Nephron (organoid): ENCODE measurements around the gene NAV2.

Experiments used
- H3K27ac Mint-ChIP-seq, 3 experiments: 2 replicates each; pipeline ENCODE4 v1.8.0; 2020; ENCODE audit warnings: mixed read lengths in 3 of 3, mild to moderate bottlenecking in 2 of 3, moderate library complexity in 1 of 3
- H3K27me3 Mint-ChIP-seq: 2 replicates; pipeline ENCODE4 v1.8.0; 2021; ENCODE audit warnings: low read depth, mild to moderate bottlenecking, moderate library complexity, mixed read lengths
- H3K36me3 Mint-ChIP-seq: 2 replicates; pipeline ENCODE4 v1.8.0; 2020; ENCODE audit warnings: low read depth, mixed read lengths
- H3K4me1 Mint-ChIP-seq: 2 replicates; pipeline ENCODE4 v1.8.0; 2020; ENCODE audit warnings: mixed read lengths
- H3K4me3 Mint-ChIP-seq, 3 experiments: 2 replicates each; pipeline ENCODE4 v1.8.0; 2020; ENCODE audit warnings: mild to moderate bottlenecking in 3 of 3, mixed read lengths in 3 of 3, moderate library complexity in 2 of 3
- H3K9me3 Mint-ChIP-seq: 2 replicates; pipeline ENCODE4 v1.8.0; 2020; ENCODE audit warnings: mixed read lengths
- CTCF ChIP-seq, 3 experiments: fragments of 200-600 bp; sonication (generic); IDR thresholded peaks; one replicate each; pipeline ENCODE4 v1.5.0; 2021; ENCODE audit warnings: antibody characterized with exemption in 3 of 3; ENCODE audit not compliant: unreplicated experiment in 3 of 3

The NAV2 gene

GRCh38 chr11:20155683-20156279, 443.1 kb downstream of the NAV2 start:
- H3K27ac Mint-ChIP-seq = peak overlapping the region in 1 of 3 experiments; percentile 72
- no peaks in the 10 kb centered on the region for H3K36me3 Mint-ChIP-seq
- H3K4me1 Mint-ChIP-seq = peaks cover 33% of the 10 kb centered on the region
- peaks cover 11% of the 10 kb centered on the region for H3K9me3 Mint-ChIP-seq
- H3K27me3 Mint-ChIP-seq = peaks cover 81% of the 10 kb centered on the region
- no peak for TF ChIP-seq CTCF (IDR thresholded peaks at IDR 0.05; ENCODE audit: unreplicated experiment in 3 of 3)
- H3K4me3 Mint-ChIP-seq = peak overlapping the region; percentile 67 to 81 (median 78)

- peaks cover 39% of the 10 kb centered on the region for H3K4me1 Mint-ChIP-seq
- peaks cover 87% of the 10 kb centered on the region for H3K27me3 Mint-ChIP-seq
- H3K9me3 Mint-ChIP-seq = peaks cover 11% of the 10 kb centered on the region
- no peak for TF ChIP-seq CTCF (IDR thresholded peaks at IDR 0.05; ENCODE audit: unreplicated experiment in 3 of 3)
- no peaks in the 10 kb centered on the region for H3K36me3 Mint-ChIP-seq
- H3K4me3 Mint-ChIP-seq = peak overlapping the region; percentile 67 to 81 (median 78)
- H3K27ac Mint-ChIP-seq = no peak overlapping the region
Measured at GRCh38 chr11:20156280-20156875, 443.7 kb downstream of the NAV2 start.

GRCh38 chr11:20156876-20157613, 444.4 kb downstream of the NAV2 start:
- Mint-ChIP-seq H3K27me3 (peaks cover 94% of the 10 kb centered on the region), H3K27ac (no peak overlapping the region), H3K4me3 (peak overlapping the region; percentile 48 to 68 (median 63)), H3K4me1 (peaks cover 46% of the 10 kb centered on the region), H3K9me3 (peaks cover 11% of the 10 kb centered on the region), H3K36me3 (no peaks in the 10 kb centered on the region)
- TF ChIP-seq CTCF (IDR thresholded peaks at IDR 0.05; ENCODE audit: unreplicated experiment in 3 of 3) = no peak

GRCh38 chr11:20157728-20158127, 445.1 kb downstream of the NAV2 start:
- no peak for TF ChIP-seq CTCF (IDR thresholded peaks at IDR 0.05; ENCODE audit: unreplicated experiment in 3 of 3)
- no peak overlapping the region for H3K27ac Mint-ChIP-seq
- peak overlapping the region in 2 of 3 experiments; percentile 63 to 66 for H3K4me3 Mint-ChIP-seq
- no peaks in the 10 kb centered on the region for H3K36me3 Mint-ChIP-seq
- H3K27me3 Mint-ChIP-seq = peaks cover 97% of the 10 kb centered on the region
- H3K9me3 Mint-ChIP-seq = peaks cover 11% of the 10 kb centered on the region
- peaks cover 53% of the 10 kb centered on the region for H3K4me1 Mint-ChIP-seq

- TF ChIP-seq CTCF (IDR thresholded peaks at IDR 0.05; ENCODE audit: unreplicated experiment in 3 of 3) = no peak
- Mint-ChIP-seq H3K27ac (no peak overlapping the region), H3K4me1 (peaks cover 62% of the 10 kb centered on the region), H3K9me3 (peaks cover 11% of the 10 kb centered on the region), H3K36me3 (no peaks in the 10 kb centered on the region), H3K27me3 (peaks cover 98% of the 10 kb centered on the region), H3K4me3 (peak overlapping the region; percentile 44 to 84 (median 71))
Measured at GRCh38 chr11:20158597-20159257, 446.1 kb downstream of the NAV2 start.
